OCI-LY3 (cell line): ENCODE results near the gene HELQ.

ENCODE experiments used
- H2AFZ ChIP-seq: fragments of 200-600, 300-600 bp; shearing (Covaris generic); 2 replicates; pipeline ENCODE4 v1.6.0; 2014; ENCODE audit warnings: antibody characterized with exemption, low read depth, low read length
- H3K27ac ChIP-seq: fragments of 200-600, 300-600 bp; sonication (generic); 2 replicates; pipeline ENCODE4 v1.5.1; 2014; ENCODE audit warnings: mild to moderate bottlenecking, low read length, moderate library complexity, mixed read lengths
- H3K27me3 ChIP-seq: fragments of 200-600, 300-600 bp; sonication (generic); 2 replicates; pipeline ENCODE4 v1.6.1; 2014; ENCODE audit warnings: low read depth, low read length, mixed read lengths
- H3K36me3 ChIP-seq: fragments of 200-600, 300-600 bp; sonication (generic); replicated peaks from 2 replicates; pipeline ENCODE3; 2014; ENCODE audit warnings: low read depth, low read length, mixed read lengths
- H3K4me1 ChIP-seq: fragments of 300-600, 200-600 bp; sonication (generic); 2 replicates; pipeline ENCODE4 v1.6.1; 2014; ENCODE audit warnings: low read length, mixed read lengths
- H3K4me2 ChIP-seq: fragments of 200-600, 300-600 bp; sonication (generic); 2 replicates; pipeline ENCODE4 v1.6.1; 2014; ENCODE audit warnings: low read length, mixed read lengths
- H3K4me3 ChIP-seq: fragments of 300-600, 200-600 bp; sonication (generic); 2 replicates; pipeline ENCODE4 v1.5.1; 2014; ENCODE audit warnings: antibody characterized with exemption, mild to moderate bottlenecking, low read length, moderate library complexity
- H3K79me2 ChIP-seq: fragments of 300-600, 200-600 bp; shearing (Covaris generic); 2 replicates; pipeline ENCODE4 v1.6.1; 2014; ENCODE audit warnings: mild to moderate bottlenecking, low read length, mixed read lengths
- H3K9ac ChIP-seq: fragments of 300-600, 200-600 bp; shearing (Covaris generic); 2 replicates; pipeline ENCODE4 v1.6.0; 2014; ENCODE audit warnings: mild to moderate bottlenecking, low read length, moderate library complexity
- H3K9me3 ChIP-seq: fragments of 200-600, 300-600 bp; shearing (Covaris generic); 2 replicates; pipeline ENCODE4 v1.6.1; 2014; ENCODE audit warnings: low read length, mixed read lengths; ENCODE audit not compliant: insufficient read depth
- H4K20me1 ChIP-seq: fragments of 200-600, 300-600 bp; sonication (generic); 2 replicates; pipeline ENCODE4 v1.6.1; 2016; ENCODE audit warnings: low read length, mixed read lengths; ENCODE audit not compliant: insufficient read depth
- CTCF ChIP-seq: fragments of 200-600, 300-600 bp; sonication (generic); IDR thresholded peaks from 2 replicates; pipeline ENCODE4 v1.5.1; 2014; ENCODE audit warnings: antibody characterized with exemption, low read length, low read depth
- EZH2phosphoT487 ChIP-seq: fragments of 200-600 bp; shearing (Covaris generic); IDR thresholded peaks from 2 replicates; pipeline ENCODE4 v1.6.1; 2018; ENCODE audit warnings: antibody characterized with exemption, mixed run types, low read depth

The HELQ gene

GRCh38 chr4:83489711-83490326, 34.2 kb upstream of the HELQ start:
- no peak overlapping the region for H3K4me2 ChIP-seq
- H3K4me3 ChIP-seq, result no peak overlapping the region
- H3K4me1 ChIP-seq, result peaks cover 4% of the 10 kb centered on the region
- peak overlapping the region; percentile 16; the same call in 1 of the 2 replicates for H2AFZ ChIP-seq
- TF ChIP-seq EZH2phosphoT487 (no peak), CTCF (no peak; the same call in 1 of the 2 replicates)
- no peaks in the 10 kb centered on the region for H4K20me1 ChIP-seq
- no peaks in the 10 kb centered on the region for H3K79me2 ChIP-seq
- no peak overlapping the region for H3K9ac ChIP-seq
- H3K27me3 ChIP-seq, result no peaks in the 10 kb centered on the region
- H3K27ac ChIP-seq, result no peak overlapping the region
- H3K9me3 ChIP-seq, result no peaks in the 10 kb centered on the region
- H3K36me3 ChIP-seq, result no peaks in the 10 kb centered on the region

GRCh38 chr4:83486457-83487129, 31.0 kb upstream of the HELQ start:
- H3K9me3 ChIP-seq, result no peaks in the 10 kb centered on the region
- no peak overlapping the region for H3K9ac ChIP-seq
- H4K20me1 ChIP-seq, result no peaks in the 10 kb centered on the region
- no peak overlapping the region for H3K4me2 ChIP-seq
- TF ChIP-seq EZH2phosphoT487, result no peak
- TF ChIP-seq CTCF, result no peak
- H3K79me2 ChIP-seq, result no peaks in the 10 kb centered on the region
- H3K4me3 ChIP-seq, result no peak overlapping the region
- no peaks in the 10 kb centered on the region for H3K27me3 ChIP-seq
- no peaks in the 10 kb centered on the region for H3K36me3 ChIP-seq
- H3K4me1 ChIP-seq, result peaks cover 11% of the 10 kb centered on the region
- no peak overlapping the region; the same call in 1 of the 2 replicates for H2AFZ ChIP-seq
- no peak overlapping the region for H3K27ac ChIP-seq

- Histone ChIP-seq H3K9me3 (no peaks in the 10 kb centered on the region), H2AFZ (peak within 1 kb of the TSS; percentile 93), H3K27me3 (no peaks in the 10 kb centered on the region), H3K4me1 (peaks cover 11% of the 10 kb centered on the region), H3K36me3 (no peaks in the 10 kb centered on the region), H4K20me1 (no peaks in the 10 kb centered on the region), H3K4me2 (peak within 1 kb of the TSS; percentile 91), H3K9ac (peak within 1 kb of the TSS; percentile 50), H3K4me3 (peak within 1 kb of the TSS; percentile 83), H3K27ac (no peak within 1 kb of the TSS), H3K79me2 (no peaks in the 10 kb centered on the region)
- TF ChIP-seq CTCF (no peak), EZH2phosphoT487 (no peak)
These were observed 29.2 kb upstream of the HELQ start, which contains the start of gene ABRAXAS1 for GRCh38 chr4:83484500-83485461. Gene ABRAXAS1, minus strand, starts transcription at chr4:83485100. Its CDS starts 28 bp downstream, at chr4:83485072.
